ENCODE measurements around the gene SCAPER. TPM values are rescaled to one million over a fixed set of nuclear protein-coding genes. Genes with fewer than 3 reads are reported as not detected.
"Not testable (repeated sequence)": the region's sequence is repeated elsewhere in the genome, so short reads cannot be mapped to it uniquely, and the experiment has no call there.

Gene SCAPER
- total RNA-seq, 1 donor from 2014 or later: 42.6 TPM

DNA sequence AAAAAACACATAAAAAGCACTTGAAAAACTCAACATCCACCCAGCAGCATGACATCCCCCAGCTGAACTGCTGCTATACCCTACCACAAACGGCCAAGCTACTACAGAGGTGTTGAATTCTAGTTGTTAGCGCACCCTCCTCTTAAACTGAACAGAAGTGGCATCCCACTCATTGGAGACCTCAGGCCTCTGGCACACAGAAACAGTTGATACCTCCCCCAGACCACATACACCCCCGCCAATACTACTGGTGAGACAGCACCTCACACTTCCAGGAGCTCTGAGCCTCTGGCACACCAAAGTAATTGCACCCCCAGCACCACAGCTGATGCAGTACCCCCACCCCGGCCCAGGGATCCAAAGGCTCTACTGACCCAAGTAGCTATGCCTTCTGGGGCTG, 190.2 kb downstream of the SCAPER start:
- no peaks in the 10 kb centered on the region for H3K27me3 ChIP-seq (ENCODE audit: low read depth)
- H3K36me3 ChIP-seq: peaks cover 46% of the 10 kb centered on the region
- TF ChIP-seq, protein P1, sequence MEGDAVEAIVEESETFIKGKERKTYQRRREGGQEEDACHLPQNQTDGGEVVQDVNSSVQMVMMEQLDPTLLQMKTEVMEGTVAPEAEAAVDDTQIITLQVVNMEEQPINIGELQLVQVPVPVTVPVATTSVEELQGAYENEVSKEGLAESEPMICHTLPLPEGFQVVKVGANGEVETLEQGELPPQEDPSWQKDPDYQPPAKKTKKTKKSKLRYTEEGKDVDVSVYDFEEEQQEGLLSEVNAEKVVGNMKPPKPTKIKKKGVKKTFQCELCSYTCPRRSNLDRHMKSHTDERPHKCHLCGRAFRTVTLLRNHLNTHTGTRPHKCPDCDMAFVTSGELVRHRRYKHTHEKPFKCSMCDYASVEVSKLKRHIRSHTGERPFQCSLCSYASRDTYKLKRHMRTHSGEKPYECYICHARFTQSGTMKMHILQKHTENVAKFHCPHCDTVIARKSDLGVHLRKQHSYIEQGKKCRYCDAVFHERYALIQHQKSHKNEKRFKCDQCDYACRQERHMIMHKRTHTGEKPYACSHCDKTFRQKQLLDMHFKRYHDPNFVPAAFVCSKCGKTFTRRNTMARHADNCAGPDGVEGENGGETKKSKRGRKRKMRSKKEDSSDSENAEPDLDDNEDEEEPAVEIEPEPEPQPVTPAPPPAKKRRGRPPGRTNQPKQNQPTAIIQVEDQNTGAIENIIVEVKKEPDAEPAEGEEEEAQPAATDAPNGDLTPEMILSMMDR (IDR thresholded peaks at IDR 0.05; ENCODE audit: borderline replicate concordance): no peak
- intact Hi-C loops (cut with micrococcal nuclease): no loop called here
- H3K9me3 ChIP-seq (replicated peaks): peaks cover 33% of the 10 kb centered on the region
- no peaks in the 10 kb centered on the region for H3K4me1 ChIP-seq
- no peak overlapping the region for H3K4me3 ChIP-seq
- no peak for DNase-seq
- no peak overlapping the region for H3K27ac ChIP-seq (replicated peaks)

- Histone ChIP-seq H3K4me1 (no peaks in the 10 kb centered on the region), H3K4me3 (no peak overlapping the region)
Measured at GRCh38 chr15:76711351-76711827, 193.8 kb downstream of the SCAPER start.

DNA sequence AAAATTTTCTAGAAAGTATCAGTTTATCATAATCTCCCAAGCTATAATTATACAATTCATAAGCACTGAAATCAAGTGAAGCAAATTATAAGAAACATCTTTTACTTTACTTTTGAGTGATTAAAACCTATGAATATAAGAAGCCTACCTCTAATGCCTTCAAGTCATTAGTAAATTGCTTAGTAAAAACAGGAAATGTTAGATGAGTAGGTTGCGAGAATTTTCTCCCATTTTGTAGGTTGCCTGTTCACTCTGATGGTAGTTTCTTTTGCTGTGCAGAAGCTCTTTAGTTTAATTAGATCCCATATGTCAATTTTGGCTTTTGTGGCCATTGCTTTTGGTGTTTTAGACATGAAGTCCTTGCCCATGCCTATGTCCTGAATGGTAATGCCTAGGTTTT, 201.1 kb downstream of the SCAPER start:
- H3K4me3 ChIP-seq; intact Hi-C loops (cut with micrococcal nuclease); H3K9me3 ChIP-seq (replicated peaks); DNase-seq; H3K27me3 ChIP-seq (ENCODE audit: low read depth); H3K27ac ChIP-seq (replicated peaks); H3K4me1 ChIP-seq: not testable (repeated sequence)
- H3K36me3 ChIP-seq: peaks cover 41% of the 10 kb centered on the region

More at GRCh38 chr15:76711351-76711827, 193.8 kb downstream of the SCAPER start:
- Histone ChIP-seq H3K9me3 (replicated peaks) (peaks cover 5% of the 10 kb centered on the region), H3K27me3 (ENCODE audit: low read depth) (no peaks in the 10 kb centered on the region), H3K27ac (replicated peaks) (no peak overlapping the region), H3K36me3 (peaks cover 15% of the 10 kb centered on the region)
- TF ChIP-seq, protein P1 (IDR thresholded peaks at IDR 0.05; ENCODE audit: borderline replicate concordance): no peak
- DNase-seq: no peak
- intact Hi-C loops (cut with micrococcal nuclease): no loop called here

DNA sequence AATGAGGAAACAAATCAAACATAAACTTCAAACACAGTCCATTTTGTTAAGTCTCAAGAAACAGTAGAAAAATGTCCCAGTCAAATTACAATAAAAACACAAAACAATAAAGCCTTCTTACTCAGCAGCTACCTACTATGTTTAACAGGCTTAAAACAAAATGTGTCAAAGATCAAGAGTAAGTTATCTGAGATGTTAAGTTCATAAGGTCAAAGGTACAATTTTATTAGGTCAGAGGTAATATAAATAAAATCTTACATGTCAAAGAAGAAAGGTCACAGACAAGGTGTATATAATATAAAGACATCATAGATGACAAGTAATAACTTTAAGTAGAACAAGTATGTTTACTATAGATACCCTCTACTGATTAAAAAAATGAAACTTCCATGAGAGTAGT, 208.3 kb downstream of the SCAPER start:
- intact Hi-C loops (cut with micrococcal nuclease): no loop called here

DNA sequence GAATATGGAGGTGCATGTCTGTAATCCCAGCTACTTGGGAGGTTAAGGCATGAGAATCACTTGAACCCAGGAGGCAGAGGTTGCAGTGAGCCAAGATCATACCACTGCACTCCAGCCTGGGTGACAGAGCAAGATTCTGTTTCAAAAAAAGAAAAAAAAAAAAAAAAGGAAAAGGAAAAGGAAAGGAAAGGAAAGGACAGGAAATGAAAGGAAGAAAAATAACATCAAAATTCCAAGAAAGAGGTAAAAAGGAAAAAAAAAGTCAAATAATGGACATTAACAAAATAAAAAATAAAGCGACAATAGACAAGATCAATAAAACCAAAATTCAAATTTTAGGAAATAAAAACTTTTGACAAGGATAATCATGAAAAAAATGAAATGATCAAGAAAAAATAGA, 212.6 kb downstream of the SCAPER start:
- DNase-seq; H3K9me3 ChIP-seq (replicated peaks); H3K4me1 ChIP-seq; H3K36me3 ChIP-seq; H3K27ac ChIP-seq (replicated peaks); intact Hi-C loops (cut with micrococcal nuclease); H3K27me3 ChIP-seq (ENCODE audit: low read depth); H3K4me3 ChIP-seq: not testable (repeated sequence)

More for the DNA sequence above, 208.3 kb downstream of the SCAPER start:
- H3K4me3 ChIP-seq: no peak overlapping the region
- no peak for DNase-seq
- H3K36me3 ChIP-seq: peaks cover 35% of the 10 kb centered on the region
- TF ChIP-seq, protein P1 (IDR thresholded peaks at IDR 0.05; ENCODE audit: borderline replicate concordance): no peak
- no peaks in the 10 kb centered on the region for H3K9me3 ChIP-seq (replicated peaks)
- no peak overlapping the region for H3K27ac ChIP-seq (replicated peaks)
- H3K4me1 ChIP-seq: no peaks in the 10 kb centered on the region
- no peaks in the 10 kb centered on the region for H3K27me3 ChIP-seq (ENCODE audit: low read depth)

- intact Hi-C loops (cut with micrococcal nuclease); DNase-seq; H3K27ac ChIP-seq (replicated peaks); H3K4me3 ChIP-seq; H3K36me3 ChIP-seq; H3K4me1 ChIP-seq; H3K27me3 ChIP-seq (ENCODE audit: low read depth); H3K9me3 ChIP-seq (replicated peaks): not testable (repeated sequence)
Measured at GRCh38 chr15:76687592-76687991, 217.5 kb downstream of the SCAPER start.

GRCh38 chr15:76684002-76684401, 221.1 kb downstream of the SCAPER start:
- H3K27ac ChIP-seq (replicated peaks): no peak overlapping the region
- peaks cover 7% of the 10 kb centered on the region for H3K36me3 ChIP-seq
- no peaks in the 10 kb centered on the region for H3K4me1 ChIP-seq
- H3K9me3 ChIP-seq (replicated peaks): peaks cover 8% of the 10 kb centered on the region
- TF ChIP-seq, protein P1 (IDR thresholded peaks at IDR 0.05; ENCODE audit: borderline replicate concordance): no peak
- intact Hi-C loops (cut with micrococcal nuclease): no loop called here
- H3K4me3 ChIP-seq: no peak overlapping the region
- no peak for DNase-seq
- H3K27me3 ChIP-seq (ENCODE audit: low read depth): no peaks in the 10 kb centered on the region

Data from left ventricle myocardium inferior (tissue), 1 donor.